Medulla oblongata (tissue), 1 donor: Measurements from ENCODE around the gene ADCY4.
A peak's percentile ranks its signal among the peaks of the same experiment; 100 is the strongest.

Source experiments
- DNase-seq: peaks from one replicate; pipeline ENCODE4 v3.0.0-alpha.2; 2015; ENCODE audit errors: extremely low spot score

ADCY4 gene

DNA sequence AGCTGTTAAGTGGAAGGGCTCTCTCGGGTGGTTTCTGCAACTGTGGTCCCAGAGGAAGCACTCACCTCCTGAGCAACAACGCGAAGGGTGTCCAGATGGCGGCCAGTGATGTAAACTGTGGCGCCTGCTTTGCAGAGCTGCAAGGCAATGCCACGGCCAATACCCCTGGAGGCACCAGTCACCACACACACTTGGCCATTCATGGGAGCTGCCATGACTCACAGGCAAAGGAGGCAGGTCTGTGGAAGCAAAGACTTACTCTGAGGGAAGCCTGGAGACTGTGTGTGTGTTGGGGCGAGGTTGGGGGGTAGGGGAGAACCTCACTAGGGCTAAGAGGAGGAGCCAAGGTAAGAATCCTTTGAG is 36.0 kb downstream of the ADCY4 start:
- no peak for DNase-seq

DNA sequence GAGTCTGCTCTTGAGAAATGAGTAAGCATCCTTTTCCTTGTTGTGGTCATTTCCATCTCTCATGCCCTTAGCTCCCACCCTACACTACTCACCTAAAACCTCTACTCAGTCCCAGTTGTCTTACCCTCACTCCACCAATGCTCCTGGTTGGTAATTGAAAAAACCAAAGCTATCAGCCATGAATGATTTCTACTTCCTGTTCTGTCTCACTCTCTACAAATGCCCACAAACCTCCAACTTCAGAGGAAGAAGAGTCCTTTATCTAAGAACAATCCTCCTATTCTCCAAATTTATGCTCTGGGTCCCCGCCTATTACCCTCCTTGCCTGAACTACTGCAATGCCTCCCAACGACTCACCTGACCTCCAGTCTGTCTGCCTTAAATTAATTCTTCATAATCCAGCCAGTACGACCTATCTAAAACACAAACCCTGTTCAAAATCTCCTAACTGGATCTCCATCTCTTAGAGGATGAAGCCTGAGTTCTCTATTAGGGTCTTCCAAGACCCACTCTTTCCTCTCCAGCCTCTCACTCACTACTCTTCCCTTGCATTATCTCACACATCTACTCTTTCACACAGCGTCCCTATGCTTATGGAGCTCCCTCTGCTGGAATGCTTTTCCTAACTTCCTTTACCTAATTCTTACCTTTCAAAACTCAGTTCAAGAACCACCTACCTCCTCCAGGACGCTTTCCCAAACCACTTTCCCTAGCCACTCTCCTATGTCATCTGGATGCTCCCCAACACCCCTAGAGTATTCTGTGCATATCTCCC is 37.5 kb downstream of the ADCY4 start:
- DNase-seq = no peak

GRCh38 chr14:24296341-24297157 is 38.3 kb downstream of the ADCY4 start:
- peak; percentile 82 for DNase-seq

GRCh38 chr14:24293525-24293924 is 41.3 kb downstream of the ADCY4 start:
- DNase-seq = no peak

- no peak for DNase-seq
Observed at GRCh38 chr14:24292118-24292807, 42.6 kb downstream of the ADCY4 start.

- no peak for DNase-seq
Observed at GRCh38 chr14:24291446-24292117, 43.3 kb downstream of the ADCY4 start.

DNA sequence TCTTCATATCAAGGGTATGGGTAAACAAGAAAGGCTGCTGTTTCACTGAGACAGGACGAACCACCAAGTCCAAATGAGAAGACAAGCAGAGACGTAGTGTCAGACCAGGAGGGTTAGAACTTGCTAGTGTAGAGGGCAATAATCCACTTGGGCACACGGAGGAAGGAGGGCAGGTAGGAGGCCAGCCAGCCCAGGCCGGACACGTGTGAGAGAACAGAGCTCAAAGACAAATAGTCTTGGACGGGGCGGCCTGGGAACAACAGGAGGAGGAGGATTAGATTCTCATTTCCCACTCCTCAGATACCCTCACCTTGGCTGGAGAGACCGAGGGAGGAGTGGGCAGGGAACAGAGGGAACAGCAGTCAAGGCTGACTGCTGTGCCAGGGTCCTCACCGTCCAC is 44.1 kb downstream of the ADCY4 start:
- DNase-seq = no peak

GRCh38 chr14:24289649-24290280 is 45.1 kb downstream of the ADCY4 start:
- DNase-seq = no peak

DNA sequence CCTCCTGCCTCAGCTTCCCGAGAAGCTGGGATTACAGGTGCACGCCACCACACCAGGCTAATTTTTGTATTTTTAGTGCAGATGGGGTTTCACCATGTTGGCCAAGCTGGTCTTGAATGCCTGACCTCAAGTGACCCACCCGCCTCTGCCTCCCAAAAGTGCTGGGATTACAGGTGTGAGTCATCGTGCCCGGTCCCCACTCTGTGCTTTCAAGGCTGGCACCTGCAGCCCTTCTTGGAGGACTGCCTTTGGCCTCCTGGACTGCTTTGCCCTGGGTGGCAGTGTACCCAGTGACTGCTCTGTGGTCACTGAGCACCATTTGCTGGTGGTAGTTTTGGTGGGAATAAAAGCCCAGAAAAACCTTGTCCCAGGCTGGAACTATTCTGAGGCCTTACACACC is 47.9 kb downstream of the ADCY4 start:
- DNase-seq = no peak

DNA sequence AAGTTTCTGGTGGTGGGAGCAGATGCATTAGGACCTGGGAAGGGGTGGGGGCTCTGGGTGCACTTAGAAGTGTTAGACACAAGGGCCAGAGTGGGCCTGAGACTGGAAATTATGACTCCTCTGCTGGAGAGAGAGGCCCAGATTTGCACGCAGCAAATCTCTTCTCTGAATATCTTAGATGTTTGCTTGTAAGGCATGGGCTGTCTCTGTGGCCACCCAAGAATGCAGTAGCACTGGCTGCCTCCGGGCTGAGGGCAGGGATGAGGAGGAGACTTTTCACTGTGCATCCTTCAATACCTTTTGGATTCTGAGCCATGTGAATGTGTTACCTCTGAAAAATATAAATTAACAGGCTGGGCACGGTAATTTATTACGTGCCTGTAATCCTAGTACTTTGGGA is 49.5 kb downstream of the ADCY4 start:
- no peak for DNase-seq

- no peak for DNase-seq
Observed at GRCh38 chr14:24284501-24285035, 50.3 kb downstream of the ADCY4 start.

- no peak for DNase-seq
Observed at GRCh38 chr14:24283796-24284460, 50.9 kb downstream of the ADCY4 start.

GRCh38 chr14:24282736-24283135 is 52.1 kb downstream of the ADCY4 start:
- no peak for DNase-seq

DNA sequence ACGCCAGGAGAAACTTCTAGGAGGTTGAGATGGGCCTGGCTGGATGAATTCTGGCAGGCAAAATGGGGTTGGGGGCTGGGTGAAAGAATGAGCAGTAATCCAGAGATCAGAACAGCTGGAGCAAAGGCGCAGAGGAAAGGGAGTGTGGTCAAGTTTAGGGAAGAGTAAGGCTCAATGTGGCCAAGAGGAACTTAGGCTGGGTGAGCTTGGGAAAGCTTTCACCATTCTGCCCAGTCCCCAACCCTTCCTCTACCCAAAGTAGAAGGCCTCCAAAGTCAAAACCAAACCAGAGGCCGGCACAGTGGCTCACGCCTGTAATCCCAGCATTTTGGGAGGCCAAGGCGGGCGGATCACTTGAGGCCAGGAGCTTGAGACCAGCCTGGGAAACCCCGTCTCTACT is 53.2 kb downstream of the ADCY4 start:
- no peak for DNase-seq

DNA sequence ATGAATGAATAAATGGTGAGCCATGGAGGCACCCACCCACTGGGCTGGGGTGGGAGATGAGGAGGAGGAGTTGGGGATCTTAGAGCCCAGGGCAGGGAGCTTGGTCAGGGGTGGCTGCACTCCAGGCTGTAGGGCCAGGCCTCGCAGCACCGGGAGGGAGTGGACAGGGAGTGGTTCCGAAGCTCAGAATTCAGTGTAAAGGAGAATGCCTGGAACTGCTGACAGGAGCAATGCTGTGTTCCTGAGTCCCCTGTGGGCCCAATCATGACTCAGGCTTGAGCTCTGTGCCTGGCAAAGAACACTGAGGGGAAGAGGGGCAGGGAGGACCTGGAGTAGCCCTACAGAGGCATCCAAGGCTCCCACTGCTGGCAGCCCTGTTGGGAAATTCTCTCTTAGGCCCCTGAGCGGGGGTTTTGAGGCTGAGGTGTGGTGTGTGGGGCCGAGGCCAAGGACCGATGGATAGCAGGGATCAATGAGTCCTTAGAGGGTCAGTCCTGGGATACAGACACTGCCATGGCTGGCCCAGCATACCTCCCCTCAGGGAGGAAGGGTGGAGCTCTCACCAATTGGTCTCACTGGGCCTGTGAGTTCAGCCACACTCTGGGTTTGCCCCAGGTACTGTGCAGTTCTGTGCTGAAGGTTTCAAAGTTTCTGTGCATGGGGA is 53.9 kb downstream of the ADCY4 start:
- no peak for DNase-seq

GRCh38 chr14:24279301-24280186 is 55.3 kb downstream of the ADCY4 start:
- DNase-seq = peak; percentile 67

- DNase-seq = no peak
Observed at GRCh38 chr14:24278424-24278823, 56.4 kb downstream of the ADCY4 start.

- peak; percentile 67 for DNase-seq
Observed at GRCh38 chr14:24277606-24278321, 57.1 kb downstream of the ADCY4 start.
